ENCODE measurements around the gene P2RY14.

P2RY14 gene

GRCh38 chr3:151198849-151199248 is 79.5 kb downstream of the P2RY14 start:
- H3K4me1 ChIP-seq (ENCODE audit: control insufficient read depth, insufficient read depth, low read length): no peaks in the 10 kb centered on the region
- ChIA-PET CTCF (interaction anchor here (1.3 kb wide), 1 partner anchor 31 kb away, joined by 7 read pairs; no protein-coding TSS in a partner anchor), POLR2A (no interaction called here)

GRCh38 chr3:151197981-151198767 is 80.2 kb downstream of the P2RY14 start:
- TF ChIP-seq, protein P1, sequence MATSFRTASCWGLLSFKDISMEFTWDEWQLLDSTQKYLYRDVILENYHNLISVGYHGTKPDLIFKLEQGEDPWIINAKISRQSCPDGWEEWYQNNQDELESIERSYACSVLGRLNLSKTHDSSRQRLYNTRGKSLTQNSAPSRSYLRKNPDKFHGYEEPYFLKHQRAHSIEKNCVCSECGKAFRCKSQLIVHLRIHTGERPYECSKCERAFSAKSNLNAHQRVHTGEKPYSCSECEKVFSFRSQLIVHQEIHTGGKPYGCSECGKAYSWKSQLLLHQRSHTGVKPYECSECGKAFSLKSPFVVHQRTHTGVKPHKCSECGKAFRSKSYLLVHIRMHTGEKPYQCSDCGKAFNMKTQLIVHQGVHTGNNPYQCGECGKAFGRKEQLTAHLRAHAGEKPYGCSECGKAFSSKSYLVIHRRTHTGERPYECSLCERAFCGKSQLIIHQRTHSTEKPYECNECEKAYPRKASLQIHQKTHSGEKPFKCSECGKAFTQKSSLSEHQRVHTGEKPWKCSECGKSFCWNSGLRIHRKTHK (tag by site-specific recombination; IDR thresholded peaks at IDR 0.05): no peak
- no peak for TF ChIP-seq ZNF133 (tag by site-specific recombination; IDR thresholded peaks at IDR 0.05)
- no peak for TF ChIP-seq ZNF121 (tag by site-specific recombination; IDR thresholded peaks at IDR 0.05)
- no peak for TF ChIP-seq ZNF19 (tag by site-specific recombination; IDR thresholded peaks at IDR 0.05; ENCODE audit: low read depth)
- TF ChIP-seq ZNF404 (tag by site-specific recombination; IDR thresholded peaks at IDR 0.05): no peak
- no peak for TF ChIP-seq REPIN1 (tag by site-specific recombination; IDR thresholded peaks at IDR 0.05; ENCODE audit: low read depth)
- TF ChIP-seq ZNF571 (tag by site-specific recombination; IDR thresholded peaks at IDR 0.05): no peak
- TF ChIP-seq ZSCAN18 (tag by site-specific recombination; IDR thresholded peaks at IDR 0.05): no peak
- TF ChIP-seq ZNF341 (tag by site-specific recombination; IDR thresholded peaks at IDR 0.05; ENCODE audit: low read depth): no peak
- no peak for TF ChIP-seq ZNF624 (tag by site-specific recombination; IDR thresholded peaks at IDR 0.05)
- TF ChIP-seq ZNF37A (tag by site-specific recombination; IDR thresholded peaks at IDR 0.05): no peak
- Histone ChIP-seq H3K4me3 (ENCODE audit: low read depth, low read length) (no peak overlapping the region), H3K36me3 (ENCODE audit: control insufficient read depth in 2 of 2, insufficient read depth in 1 of 2, low read length in 2 of 2) (peaks cover 0 to 10% of the 10 kb centered on the region in 2 experiments; a peak in 1 of 3 replicates), H3K9me3 (ENCODE audit: control insufficient read depth, insufficient read depth, low read depth, low read length) (no peaks in the 10 kb centered on the region), H3K27ac (ENCODE audit: extremely low read depth, low read depth, low read length) (no peak overlapping the region), H3K4me1 (ENCODE audit: control insufficient read depth, insufficient read depth, low read length) (no peaks in the 10 kb centered on the region)
- ChIA-PET POLR2A (no interaction called here), CTCF (interaction anchor here (0.6 to 1.3 kb wide), 2 partner anchors 26 to 30 kb away, joined by 3 to 7 read pairs; no protein-coding TSS in a partner anchor)

More at GRCh38 chr3:151198849-151199248, 79.5 kb downstream of the P2RY14 start:
- TF ChIP-seq ZNF76 (tag by site-specific recombination; IDR thresholded peaks at IDR 0.05; ENCODE audit: borderline replicate concordance, low read depth): no peak
- no peak for TF ChIP-seq ZNF140 (tag by site-specific recombination; IDR thresholded peaks at IDR 0.05)
- no peak for TF ChIP-seq ZNF24 (tag by site-specific recombination; IDR thresholded peaks at IDR 0.05)
- TF ChIP-seq ZNF514 (tag by site-specific recombination; IDR thresholded peaks at IDR 0.05): no peak
- no peak for TF ChIP-seq ZNF311 (tag by site-specific recombination; IDR thresholded peaks at IDR 0.05; ENCODE audit: borderline replicate concordance)
- Histone ChIP-seq H3K27ac (ENCODE audit: extremely low read depth, low read depth, low read length) (no peak overlapping the region), H3K4me3 (ENCODE audit: low read depth, low read length) (no peak overlapping the region), H3K36me3 (ENCODE audit: control insufficient read depth in 2 of 2, insufficient read depth in 1 of 2, low read length in 2 of 2) (peaks cover 0 to 7% of the 10 kb centered on the region in 2 experiments; a peak in 1 of 3 replicates), H3K9me3 (ENCODE audit: control insufficient read depth, insufficient read depth, low read depth, low read length) (no peaks in the 10 kb centered on the region)

DNA sequence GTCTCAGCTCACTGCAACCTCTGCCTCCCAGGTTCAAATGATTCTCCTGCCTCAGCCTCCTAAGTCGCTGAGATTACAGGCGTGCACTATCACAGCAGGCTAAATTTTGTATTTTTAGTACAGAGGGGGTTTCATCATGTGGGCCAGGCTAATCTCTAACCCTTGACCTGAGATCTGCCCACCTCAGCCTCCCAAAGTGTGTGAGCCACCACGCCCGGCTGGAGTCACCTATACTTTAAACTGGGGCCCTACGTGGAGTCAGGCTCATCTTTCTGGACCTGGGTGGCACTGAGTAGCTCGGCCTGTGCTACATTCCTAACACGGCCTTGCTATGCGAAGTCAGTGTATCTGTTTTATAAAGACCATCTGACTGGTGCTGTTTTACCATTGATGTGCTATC is 81.1 kb downstream of the P2RY14 start:
- H3K27ac ChIP-seq (ENCODE audit: extremely low read depth, low read depth, low read length): no peak overlapping the region
- H3K9me3 ChIP-seq (ENCODE audit: control insufficient read depth, insufficient read depth, low read depth, low read length): no peaks in the 10 kb centered on the region
- ChIA-PET POLR2A (no interaction called here), CTCF (interaction anchor here (1.8 kb wide), 1 partner anchor 29 kb away, joined by 4 read pairs; no protein-coding TSS in a partner anchor)
- H3K4me1 ChIP-seq (ENCODE audit: control insufficient read depth, insufficient read depth, low read length): no peaks in the 10 kb centered on the region
- no peak overlapping the region for H3K4me3 ChIP-seq (ENCODE audit: low read depth, low read length)
- peaks cover 0 to 13% of the 10 kb centered on the region in 2 experiments; a peak in 1 of 3 replicates for H3K36me3 ChIP-seq (ENCODE audit: control insufficient read depth in 2 of 2, insufficient read depth in 1 of 2, low read length in 2 of 2)
- TF ChIP-seq ZNF473 (tag by site-specific recombination; IDR thresholded peaks at IDR 0.05) (no peak), ZNF777 (tag by site-specific recombination; IDR thresholded peaks at IDR 0.05; ENCODE audit: borderline replicate concordance) (no peak), KLF9 (tag by site-specific recombination; IDR thresholded peaks at IDR 0.05; ENCODE audit: low read depth) (no peak), ZNF19 (tag by site-specific recombination; IDR thresholded peaks at IDR 0.05; ENCODE audit: low read depth) (no peak), ZNF302 (tag by site-specific recombination; IDR thresholded peaks at IDR 0.05; ENCODE audit: low read depth) (no peak), ZNF140 (tag by site-specific recombination; IDR thresholded peaks at IDR 0.05) (no peak), ZNF701 (tag by site-specific recombination; IDR thresholded peaks at IDR 0.05) (no peak)
- TF ChIP-seq, protein P2, sequence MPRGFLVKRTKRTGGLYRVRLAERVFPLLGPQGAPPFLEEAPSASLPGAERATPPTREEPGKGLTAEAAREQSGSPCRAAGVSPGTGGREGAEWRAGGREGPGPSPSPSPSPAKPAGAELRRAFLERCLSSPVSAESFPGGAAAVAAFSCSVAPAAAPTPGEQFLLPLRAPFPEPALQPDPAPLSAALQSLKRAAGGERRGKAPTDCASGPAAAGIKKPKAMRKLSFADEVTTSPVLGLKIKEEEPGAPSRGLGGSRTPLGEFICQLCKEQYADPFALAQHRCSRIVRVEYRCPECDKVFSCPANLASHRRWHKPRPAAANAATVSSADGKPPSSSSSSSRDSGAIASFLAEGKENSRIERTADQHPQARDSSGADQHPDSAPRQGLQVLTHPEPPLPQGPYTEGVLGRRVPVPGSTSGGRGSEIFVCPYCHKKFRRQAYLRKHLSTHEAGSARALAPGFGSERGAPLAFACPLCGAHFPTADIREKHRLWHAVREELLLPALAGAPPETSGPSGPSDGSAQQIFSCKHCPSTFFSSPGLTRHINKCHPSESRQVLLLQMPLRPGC (tag by site-specific recombination; IDR thresholded peaks at IDR 0.05): no peak
- TF ChIP-seq, protein P1 (tag by site-specific recombination; IDR thresholded peaks at IDR 0.05): no peak
- TF ChIP-seq, protein P3, sequence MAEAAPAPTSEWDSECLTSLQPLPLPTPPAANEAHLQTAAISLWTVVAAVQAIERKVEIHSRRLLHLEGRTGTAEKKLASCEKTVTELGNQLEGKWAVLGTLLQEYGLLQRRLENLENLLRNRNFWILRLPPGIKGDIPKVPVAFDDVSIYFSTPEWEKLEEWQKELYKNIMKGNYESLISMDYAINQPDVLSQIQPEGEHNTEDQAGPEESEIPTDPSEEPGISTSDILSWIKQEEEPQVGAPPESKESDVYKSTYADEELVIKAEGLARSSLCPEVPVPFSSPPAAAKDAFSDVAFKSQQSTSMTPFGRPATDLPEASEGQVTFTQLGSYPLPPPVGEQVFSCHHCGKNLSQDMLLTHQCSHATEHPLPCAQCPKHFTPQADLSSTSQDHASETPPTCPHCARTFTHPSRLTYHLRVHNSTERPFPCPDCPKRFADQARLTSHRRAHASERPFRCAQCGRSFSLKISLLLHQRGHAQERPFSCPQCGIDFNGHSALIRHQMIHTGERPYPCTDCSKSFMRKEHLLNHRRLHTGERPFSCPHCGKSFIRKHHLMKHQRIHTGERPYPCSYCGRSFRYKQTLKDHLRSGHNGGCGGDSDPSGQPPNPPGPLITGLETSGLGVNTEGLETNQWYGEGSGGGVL (tag by site-specific recombination; IDR thresholded peaks at IDR 0.05): no peak
